Esophagus muscularis mucosa (tissue), 4 donors: Measurements from ENCODE around the gene DSCAM. TPM values are rescaled to one million over a fixed set of nuclear protein-coding genes. Genes with fewer than 3 reads are reported as not detected.

ENCODE experiments used
- DNase-seq: peaks from one replicate; pipeline ENCODE4 v3.0.0-alpha.2; 2017; ENCODE audit errors: extremely low spot score
- H3K27ac ChIP-seq, 4 donors: fragments of 200-600 bp; sonication (generic); replicated peaks in 1 of 4; 1 replicate in 3 of 4; 2 replicates in 1 of 4; pipeline ENCODE4 v1.5.1; 2016 to 2019; ENCODE audit warnings: mild to moderate bottlenecking in 1 of 4
- H3K27me3 ChIP-seq, 4 donors: fragments of 200-600 bp; sonication (generic); one replicate each; pipeline versions ENCODE4 v1.5.1 to v1.6.0; 2016 to 2019
- H3K36me3 ChIP-seq, 4 donors: fragments of 200-600 bp; sonication (generic); one replicate each; pipeline ENCODE4 v1.5.1; 2016 to 2019
- H3K4me1 ChIP-seq, 4 donors: fragments of 200-600 bp; sonication (generic); one replicate each; pipeline ENCODE4 v1.5.1; 2016 to 2019
- H3K4me3 ChIP-seq, 4 donors: fragments of 200-600 bp; sonication (generic); 1 replicate in 2 of 4; 2 replicates in 2 of 4; pipeline ENCODE4 v1.5.1; 2016 to 2019; ENCODE audit warnings: mild to moderate bottlenecking in 4 of 4, moderate library complexity in 1 of 4
- H3K9me3 ChIP-seq, 4 donors: fragments of 200-600 bp; sonication (generic); 1 replicate in 3 of 4; 2 replicates in 1 of 4; pipeline ENCODE4 v1.5.1; 2016 to 2019
- EP300 ChIP-seq: sonication (generic); formaldehyde crosslinking; IDR thresholded peaks from one replicate; pipeline ENCODE4 v1.6.1; 2017; ENCODE audit warnings: antibody characterized with exemption
- POLR2A ChIP-seq: fragments of 450-650 bp; IDR thresholded peaks from one replicate; pipeline ENCODE4 v1.6.1; 2017; ENCODE audit warnings: antibody characterized with exemption, moderate library complexity, mild to moderate bottlenecking, low read depth
- POLR2AphosphoS5 ChIP-seq, 2 donors: sonication (generic); formaldehyde crosslinking; IDR thresholded peaks; one replicate each; pipeline ENCODE4 v1.6.1; 2017; ENCODE audit warnings: antibody characterized with exemption in 2 of 2
- WGBS: methylation state at CpG from one replicate; pipeline ENCODE4 v1.1.5; 2018; 5-methylcytosine and 5-hydroxymethylcytosine counted together
- intact Hi-C: fragments of 100-400 bp; cut with DNase I; formaldehyde crosslinking; loops from one replicate; pipeline ENCODE4 v1.15.1; 2023
- total RNA-seq, 4 donors: library from RNA; depleted of rRNA; stranded (reverse); fragments of >200 nt; gene quantifications; one replicate each; pipeline versions ENCODE4 v1.1.0 to v1.2.1, GENCODE V29; 2016
- TF ChIP-seq, protein P1 (sequence below), 3 experiments: fragments of 200-600 bp in 2 of 3; fragments of 450-650 bp in 1 of 3; sonication (generic) in 2 of 3; IDR thresholded peaks; one replicate each; pipeline ENCODE4 v1.5.1; 2017 to 2019; ENCODE audit warnings: antibody characterized with exemption in 3 of 3, mild to moderate bottlenecking in 2 of 3, moderate library complexity in 1 of 3

Gene DSCAM
- total RNA-seq, 4 donors from 2014 or later = 0.06 to 0.42 (median 0.17) TPM; not detected in 1

DNA sequence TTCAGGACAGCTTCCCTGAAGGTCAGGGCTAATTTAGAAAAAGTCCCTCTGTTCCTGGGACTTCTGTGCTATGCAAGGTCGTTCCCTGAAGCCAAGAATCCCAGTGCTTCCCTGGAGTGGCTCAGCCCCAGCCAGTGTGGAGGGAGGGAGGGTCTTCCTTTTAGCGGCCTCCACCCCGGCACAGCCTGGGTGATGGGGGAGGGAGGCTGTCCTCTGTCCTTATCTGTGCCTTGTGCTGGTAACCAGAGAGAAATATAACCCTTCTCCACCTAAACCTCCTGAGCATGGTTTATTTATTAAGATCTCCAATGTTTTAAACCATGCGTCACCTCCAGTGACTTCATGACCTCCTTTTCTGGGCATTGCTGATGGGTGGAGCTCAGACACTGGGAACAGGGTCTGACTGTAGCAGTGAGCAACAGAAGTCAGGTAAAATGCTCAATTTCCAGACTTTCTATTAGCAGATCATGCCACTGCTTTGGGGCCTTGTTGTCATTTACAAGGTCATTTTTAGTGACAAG is 157.1 kb downstream of the DSCAM start:
- no peak for DNase-seq
- Histone ChIP-seq H3K36me3 (no peaks in the 10 kb centered on the region), H3K4me1 (peaks cover 0 to 9% (median 7%) of the 10 kb centered on the region in 4 donors), H3K27me3 (no peaks in the 10 kb centered on the region), H3K9me3 (no peaks in the 10 kb centered on the region), H3K4me3 (no peak overlapping the region), H3K27ac (no peak overlapping the region)
- TF ChIP-seq POLR2AphosphoS5 (IDR thresholded peaks at IDR 0.05) (no peak), EP300 (no peak), POLR2A (no peak)
- TF ChIP-seq, protein P1, sequence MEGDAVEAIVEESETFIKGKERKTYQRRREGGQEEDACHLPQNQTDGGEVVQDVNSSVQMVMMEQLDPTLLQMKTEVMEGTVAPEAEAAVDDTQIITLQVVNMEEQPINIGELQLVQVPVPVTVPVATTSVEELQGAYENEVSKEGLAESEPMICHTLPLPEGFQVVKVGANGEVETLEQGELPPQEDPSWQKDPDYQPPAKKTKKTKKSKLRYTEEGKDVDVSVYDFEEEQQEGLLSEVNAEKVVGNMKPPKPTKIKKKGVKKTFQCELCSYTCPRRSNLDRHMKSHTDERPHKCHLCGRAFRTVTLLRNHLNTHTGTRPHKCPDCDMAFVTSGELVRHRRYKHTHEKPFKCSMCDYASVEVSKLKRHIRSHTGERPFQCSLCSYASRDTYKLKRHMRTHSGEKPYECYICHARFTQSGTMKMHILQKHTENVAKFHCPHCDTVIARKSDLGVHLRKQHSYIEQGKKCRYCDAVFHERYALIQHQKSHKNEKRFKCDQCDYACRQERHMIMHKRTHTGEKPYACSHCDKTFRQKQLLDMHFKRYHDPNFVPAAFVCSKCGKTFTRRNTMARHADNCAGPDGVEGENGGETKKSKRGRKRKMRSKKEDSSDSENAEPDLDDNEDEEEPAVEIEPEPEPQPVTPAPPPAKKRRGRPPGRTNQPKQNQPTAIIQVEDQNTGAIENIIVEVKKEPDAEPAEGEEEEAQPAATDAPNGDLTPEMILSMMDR (IDR thresholded peaks at IDR 0.05) = no peak
- 47% methylated on average over 4 of the region's 4 CpGs for WGBS
- intact Hi-C loops = no loop called here

DNA sequence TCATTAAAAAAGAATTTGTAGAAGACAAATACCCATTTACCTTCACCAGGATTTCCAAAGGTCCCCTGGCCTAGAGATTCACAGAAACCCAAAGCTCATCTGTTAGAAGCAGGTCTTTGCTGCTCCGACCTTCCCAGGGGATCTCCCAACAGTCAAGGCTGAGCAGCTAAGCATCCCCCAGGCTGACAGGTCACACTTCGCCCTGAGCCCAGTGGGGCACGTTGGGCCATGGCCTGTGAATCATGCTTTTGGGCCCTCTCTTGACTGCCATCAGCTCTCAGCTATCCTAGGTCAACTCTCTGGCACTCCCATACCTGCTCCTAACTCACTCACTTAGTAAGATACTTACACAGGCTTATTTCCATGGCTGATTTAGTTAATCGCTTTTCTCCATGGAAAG is 157.7 kb downstream of the DSCAM start:
- no peak overlapping the region for H3K27ac ChIP-seq
- H3K9me3 ChIP-seq = no peaks in the 10 kb centered on the region
- H3K36me3 ChIP-seq = no peaks in the 10 kb centered on the region
- no peak overlapping the region for H3K4me3 ChIP-seq
- TF ChIP-seq, protein P1 (IDR thresholded peaks at IDR 0.05) = no peak
- TF ChIP-seq POLR2AphosphoS5 (IDR thresholded peaks at IDR 0.05) = no peak
- TF ChIP-seq EP300 = no peak
- no peak for TF ChIP-seq POLR2A
- 88% methylated on average over 4 of the region's 4 CpGs for WGBS
- no peak for DNase-seq
- peaks cover 0 to 9% (median 7%) of the 10 kb centered on the region in 4 donors for H3K4me1 ChIP-seq
- intact Hi-C loops = no loop called here
- no peaks in the 10 kb centered on the region for H3K27me3 ChIP-seq

DNA sequence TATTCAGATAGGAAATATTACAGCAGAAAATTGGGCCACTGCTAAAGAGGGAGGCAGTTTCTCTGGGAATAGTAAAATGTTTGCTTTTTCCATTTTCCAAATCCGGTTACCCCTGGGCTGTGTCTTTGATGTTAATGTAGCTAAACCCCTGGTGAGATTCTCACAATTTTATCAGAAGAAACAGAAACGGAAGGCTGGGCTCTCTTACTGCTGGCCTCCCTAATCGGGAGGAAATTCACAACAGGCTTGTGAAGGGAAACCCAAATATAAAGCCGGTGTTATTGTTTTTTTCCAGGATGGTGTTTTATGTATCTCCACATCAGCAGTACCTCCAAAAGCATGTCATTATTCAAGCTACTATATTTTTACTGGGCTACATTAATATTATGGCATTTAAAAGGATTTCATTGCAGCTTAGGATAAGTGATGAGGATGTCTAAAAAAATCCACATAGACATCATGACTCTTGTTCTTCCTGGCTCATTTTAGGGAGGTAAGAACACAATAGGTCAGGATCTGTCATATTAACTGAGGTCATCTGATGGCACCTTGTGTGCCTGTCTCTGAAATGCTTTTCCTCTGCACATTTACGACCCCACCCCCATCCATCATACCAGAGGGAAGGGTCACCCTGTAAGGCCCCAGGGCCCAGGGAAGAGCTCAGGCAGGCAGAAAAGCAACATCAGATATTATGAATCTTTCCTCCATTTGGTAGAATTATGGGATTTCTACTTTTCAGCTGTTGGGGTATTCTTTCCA is 158.7 kb downstream of the DSCAM start:
- H3K27me3 ChIP-seq = no peaks in the 10 kb centered on the region
- H3K4me3 ChIP-seq = no peak overlapping the region
- peaks cover 0 to 9% (median 7%) of the 10 kb centered on the region in 4 donors for H3K4me1 ChIP-seq
- intact Hi-C loops = no loop called here
- H3K36me3 ChIP-seq = no peaks in the 10 kb centered on the region
- DNase-seq = no peak
- WGBS = 45% methylated on average over 5 of the region's 5 CpGs
- TF ChIP-seq POLR2AphosphoS5 (IDR thresholded peaks at IDR 0.05) (no peak), POLR2A (no peak), EP300 (no peak)
- TF ChIP-seq, protein P1 (IDR thresholded peaks at IDR 0.05) = no peak
- no peak overlapping the region for H3K27ac ChIP-seq
- H3K9me3 ChIP-seq = peaks cover 0 to 1% (median 0%) of the 10 kb centered on the region in 4 donors

DNA sequence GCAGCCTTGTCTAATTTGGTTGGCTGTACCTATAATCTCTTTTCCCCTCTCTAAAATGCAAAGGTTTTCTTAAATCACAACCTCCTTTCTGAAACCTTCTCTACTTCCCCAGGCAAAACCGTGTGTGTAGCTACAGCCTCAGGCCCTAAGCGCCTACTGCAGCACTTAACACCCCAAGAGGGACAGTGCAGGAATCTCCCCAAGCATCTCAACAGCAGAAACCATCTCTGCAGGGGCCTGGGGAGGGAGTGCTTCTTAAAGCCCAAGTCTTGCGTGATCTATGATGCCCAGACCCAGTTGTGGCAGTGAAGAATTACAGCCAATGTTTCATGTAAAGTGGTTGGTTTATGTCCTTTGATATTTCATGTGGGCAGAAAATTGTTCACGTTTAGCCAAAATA is 159.3 kb downstream of the DSCAM start:
- WGBS = 62% methylated on average over 4 of the region's 4 CpGs
- TF ChIP-seq POLR2AphosphoS5 (IDR thresholded peaks at IDR 0.05) (no peak), EP300 (no peak), POLR2A (no peak)
- TF ChIP-seq, protein P1 (IDR thresholded peaks at IDR 0.05) = no peak
- intact Hi-C loops = no loop called here
- peaks cover 0 to 7% (median 0%) of the 10 kb centered on the region in 4 donors for H3K9me3 ChIP-seq
- peaks cover 0 to 9% (median 7%) of the 10 kb centered on the region in 4 donors for H3K4me1 ChIP-seq
- no peaks in the 10 kb centered on the region for H3K27me3 ChIP-seq
- no peak overlapping the region for H3K27ac ChIP-seq
- no peak for DNase-seq
- H3K36me3 ChIP-seq = no peaks in the 10 kb centered on the region
- H3K4me3 ChIP-seq = no peak overlapping the region
